MM.1S (cell line): Measurements from ENCODE around the gene SLC9A3.

Experiments used
- DNase-seq: peaks from one replicate; pipeline ENCODE4 v3.0.0-alpha.2; 2015
- H2AFZ ChIP-seq: fragments of 300-600 bp; sonication (generic); 2 replicates; pipeline ENCODE4 v1.6.0; 2016; ENCODE audit warnings: antibody characterized with exemption, low read length
- H3F3A ChIP-seq: fragments of 300-600 bp; sonication (generic); 2 replicates; pipeline ENCODE4 v1.6.1; 2016; ENCODE audit warnings: mild to moderate bottlenecking, antibody characterized with exemption, low read length, moderate library complexity, mixed read lengths; ENCODE audit not compliant: insufficient read depth
- H3K27ac ChIP-seq: fragments of 300-600 bp; sonication (generic); 2 replicates; pipeline ENCODE4 v1.5.1; 2016; ENCODE audit warnings: mild to moderate bottlenecking, low read length
- H3K27me3 ChIP-seq: fragments of 300-600 bp; sonication (generic); replicated peaks from 2 replicates; pipeline ENCODE4 v1.6.0; 2016; ENCODE audit warnings: low read length; ENCODE audit not compliant: insufficient read depth
- H3K36me3 ChIP-seq: fragments of 300-600 bp; sonication (generic); replicated peaks from 2 replicates; pipeline ENCODE4 v1.6.1; 2016; ENCODE audit warnings: mild to moderate bottlenecking, low read length, mixed read lengths; ENCODE audit not compliant: insufficient read depth
- H3K4me1 ChIP-seq: fragments of 300-600 bp; sonication (generic); 2 replicates; pipeline ENCODE4 v1.6.1; 2016; ENCODE audit warnings: low read length, mixed read lengths
- H3K4me2 ChIP-seq: fragments of 300-600 bp; sonication (generic); 2 replicates; pipeline ENCODE4 v1.6.0; 2016; ENCODE audit warnings: low read depth, low read length
- H3K4me3 ChIP-seq: fragments of 300-600 bp; sonication (generic); 2 replicates; pipeline ENCODE4 v1.5.1; 2016; ENCODE audit warnings: low read length, mixed read lengths
- H3K79me2 ChIP-seq: fragments of 300-600 bp; sonication (generic); 2 replicates; pipeline ENCODE4 v1.6.1; 2016; ENCODE audit warnings: mixed run types, low read length, mixed read lengths
- H3K9ac ChIP-seq: fragments of 300-600 bp; sonication (generic); 2 replicates; pipeline ENCODE4 v1.6.1; 2016; ENCODE audit warnings: low read length, mixed read lengths
- H3K9me2 ChIP-seq: fragments of 300-600 bp; sonication (generic); replicated peaks from 2 replicates; pipeline ENCODE4 v1.6.1; 2016; ENCODE audit warnings: mild to moderate bottlenecking, low read length, mixed read lengths; ENCODE audit not compliant: insufficient read depth
- H3K9me3 ChIP-seq: fragments of 300-600 bp; sonication (generic); replicated peaks from 2 replicates; pipeline ENCODE4 v1.6.1; 2016; ENCODE audit warnings: mild to moderate bottlenecking, low read length, mixed read lengths; ENCODE audit not compliant: insufficient read depth
- H4K20me1 ChIP-seq: fragments of 300-600 bp; sonication (generic); 2 replicates; pipeline ENCODE4 v1.6.1; 2016; ENCODE audit warnings: mild to moderate bottlenecking, low read length, moderate library complexity, mixed read lengths; ENCODE audit not compliant: insufficient read depth
- EZH2 ChIP-seq: fragments of 300-600 bp; sonication (generic); optimal IDR thresholded peaks from 2 replicates; pipeline ENCODE3; 2017; ENCODE audit warnings: low read depth, mild to moderate bottlenecking, antibody characterized with exemption, low read length, mixed read lengths
- EZH2phosphoT487 ChIP-seq: fragments of 300-600 bp; sonication (generic); IDR thresholded peaks from 2 replicates; pipeline ENCODE4 v1.6.1; 2018; ENCODE audit warnings: antibody characterized with exemption, low read length
- TF ChIP-seq, protein P1 (sequence below): fragments of 300-600 bp; sonication (generic); IDR thresholded peaks from 2 replicates; pipeline ENCODE4 v1.5.1; 2016; ENCODE audit warnings: antibody characterized with exemption, low read length, mixed read lengths

Gene SLC9A3

DNA sequence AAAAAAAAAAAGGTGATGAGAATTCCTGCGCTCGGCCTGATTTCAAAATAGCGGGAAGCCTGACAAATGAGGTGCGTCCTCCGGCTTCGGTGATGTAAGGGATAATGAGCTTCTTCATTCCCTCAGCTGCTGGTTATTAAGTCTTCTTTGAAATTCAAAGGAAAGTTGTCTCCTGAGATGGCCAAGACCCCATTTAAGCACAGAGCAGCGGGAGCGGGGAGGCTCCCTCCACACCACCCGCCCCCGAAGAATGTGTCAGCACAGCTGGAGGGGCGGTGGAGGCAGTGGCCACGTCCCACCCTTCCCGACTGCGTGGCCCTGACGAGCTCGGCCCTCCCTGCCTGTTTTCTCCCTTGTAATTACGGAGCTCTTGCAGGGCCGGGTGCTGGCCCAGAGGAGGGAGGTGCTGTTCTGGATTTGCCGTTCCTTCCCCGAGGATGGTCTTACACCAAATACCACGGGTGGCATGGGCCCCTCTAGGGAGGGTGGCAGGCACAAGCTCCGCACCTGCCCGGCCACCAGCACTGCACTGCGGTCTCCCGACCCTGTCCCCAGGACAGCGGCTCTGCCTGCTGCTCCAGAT is 31.0 kb downstream of the SLC9A3 start:
- H3K9me2 ChIP-seq, result no peaks in the 10 kb centered on the region
- no peaks in the 10 kb centered on the region for H3K79me2 ChIP-seq
- no peak overlapping the region for H3K9ac ChIP-seq
- TF ChIP-seq, protein P1, sequence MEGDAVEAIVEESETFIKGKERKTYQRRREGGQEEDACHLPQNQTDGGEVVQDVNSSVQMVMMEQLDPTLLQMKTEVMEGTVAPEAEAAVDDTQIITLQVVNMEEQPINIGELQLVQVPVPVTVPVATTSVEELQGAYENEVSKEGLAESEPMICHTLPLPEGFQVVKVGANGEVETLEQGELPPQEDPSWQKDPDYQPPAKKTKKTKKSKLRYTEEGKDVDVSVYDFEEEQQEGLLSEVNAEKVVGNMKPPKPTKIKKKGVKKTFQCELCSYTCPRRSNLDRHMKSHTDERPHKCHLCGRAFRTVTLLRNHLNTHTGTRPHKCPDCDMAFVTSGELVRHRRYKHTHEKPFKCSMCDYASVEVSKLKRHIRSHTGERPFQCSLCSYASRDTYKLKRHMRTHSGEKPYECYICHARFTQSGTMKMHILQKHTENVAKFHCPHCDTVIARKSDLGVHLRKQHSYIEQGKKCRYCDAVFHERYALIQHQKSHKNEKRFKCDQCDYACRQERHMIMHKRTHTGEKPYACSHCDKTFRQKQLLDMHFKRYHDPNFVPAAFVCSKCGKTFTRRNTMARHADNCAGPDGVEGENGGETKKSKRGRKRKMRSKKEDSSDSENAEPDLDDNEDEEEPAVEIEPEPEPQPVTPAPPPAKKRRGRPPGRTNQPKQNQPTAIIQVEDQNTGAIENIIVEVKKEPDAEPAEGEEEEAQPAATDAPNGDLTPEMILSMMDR, result no peak
- TF ChIP-seq EZH2, result no peak
- TF ChIP-seq EZH2phosphoT487, result no peak
- peaks cover 91% of the 10 kb centered on the region for H3K27me3 ChIP-seq
- DNase-seq, result no peak
- no peak overlapping the region for H3K4me3 ChIP-seq
- no peaks in the 10 kb centered on the region for H3K4me1 ChIP-seq
- H4K20me1 ChIP-seq, result no peaks in the 10 kb centered on the region
- H2AFZ ChIP-seq, result no peak overlapping the region
- H3F3A ChIP-seq, result no peaks in the 10 kb centered on the region
- H3K27ac ChIP-seq, result no peak overlapping the region
- no peaks in the 10 kb centered on the region for H3K9me3 ChIP-seq
- H3K36me3 ChIP-seq, result no peaks in the 10 kb centered on the region
- H3K4me2 ChIP-seq, result no peak overlapping the region

DNA sequence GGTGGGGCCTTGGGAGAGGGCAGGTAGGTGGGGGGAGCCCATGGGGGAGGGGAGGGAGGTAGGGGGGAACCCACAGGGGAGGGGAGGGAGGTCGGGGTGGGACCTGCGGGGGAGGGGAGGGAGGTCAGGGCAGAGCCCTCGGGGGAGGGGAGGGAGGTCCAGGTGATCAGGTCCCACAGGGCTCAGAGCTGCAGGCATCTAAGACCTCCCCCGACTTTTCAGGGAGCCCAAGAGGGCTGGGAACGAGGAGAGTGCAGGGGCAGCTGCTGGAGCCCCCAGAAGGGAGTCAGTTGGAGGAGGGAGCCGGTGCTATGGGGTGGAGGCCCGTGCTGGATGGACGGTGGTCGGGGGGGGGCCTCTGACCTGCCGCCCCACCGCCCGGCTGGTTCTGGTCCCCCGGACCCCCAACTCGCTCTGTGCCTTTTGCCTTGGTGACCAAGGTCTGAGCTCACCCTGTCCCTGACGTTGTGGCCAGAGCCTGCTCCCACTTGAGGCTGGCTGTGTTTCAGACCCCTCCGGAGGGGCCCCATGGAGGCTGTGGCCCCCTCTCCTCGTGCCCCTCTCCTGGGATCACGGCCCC is 31.8 kb downstream of the SLC9A3 start:
- no peaks in the 10 kb centered on the region for H3K9me2 ChIP-seq
- no peaks in the 10 kb centered on the region for H3F3A ChIP-seq
- peaks cover 84% of the 10 kb centered on the region for H3K27me3 ChIP-seq
- H3K79me2 ChIP-seq, result no peaks in the 10 kb centered on the region
- no peak overlapping the region for H3K4me2 ChIP-seq
- no peaks in the 10 kb centered on the region for H4K20me1 ChIP-seq
- H3K4me3 ChIP-seq, result no peak overlapping the region
- no peaks in the 10 kb centered on the region for H3K9me3 ChIP-seq
- no peak overlapping the region for H2AFZ ChIP-seq
- TF ChIP-seq, protein P1, result no peak
- no peaks in the 10 kb centered on the region for H3K4me1 ChIP-seq
- H3K27ac ChIP-seq, result no peak overlapping the region
- DNase-seq, result no peak
- no peak overlapping the region for H3K9ac ChIP-seq
- no peaks in the 10 kb centered on the region for H3K36me3 ChIP-seq

DNA sequence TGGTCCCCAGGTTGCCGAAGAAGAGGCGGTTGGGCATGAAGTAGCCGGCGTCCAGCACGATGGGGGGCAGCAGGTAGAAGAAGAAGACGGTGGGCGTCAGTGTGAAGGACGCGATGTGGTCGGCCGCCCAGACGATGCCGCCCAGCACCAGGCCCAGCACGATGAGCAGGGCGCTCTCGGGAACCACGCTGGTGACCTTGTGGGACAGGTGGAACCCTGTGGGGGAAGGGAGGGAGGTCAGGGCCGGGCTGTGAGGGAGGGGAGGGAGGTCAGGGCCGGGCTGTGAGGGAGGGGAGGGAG is 32.4 kb downstream of the SLC9A3 start:
- H2AFZ ChIP-seq, result no peak overlapping the region
- no peaks in the 10 kb centered on the region for H3K79me2 ChIP-seq
- no peaks in the 10 kb centered on the region for H3K9me3 ChIP-seq
- H3K27me3 ChIP-seq, result peaks cover 78% of the 10 kb centered on the region
- DNase-seq, result no peak
- no peak overlapping the region for H3K9ac ChIP-seq
- no peak overlapping the region for H3K4me2 ChIP-seq
- H4K20me1 ChIP-seq, result no peaks in the 10 kb centered on the region
- no peaks in the 10 kb centered on the region for H3F3A ChIP-seq
- H3K27ac ChIP-seq, result no peak overlapping the region
- no peak overlapping the region for H3K4me3 ChIP-seq
- no peaks in the 10 kb centered on the region for H3K36me3 ChIP-seq
- H3K9me2 ChIP-seq, result no peaks in the 10 kb centered on the region
- TF ChIP-seq EZH2 (no peak), EZH2phosphoT487 (no peak)
- TF ChIP-seq, protein P1, result no peak
- H3K4me1 ChIP-seq, result no peaks in the 10 kb centered on the region
